HepG2 (cell line): Measurements from ENCODE around the gene RPL35A. TPM values are rescaled to one million over a fixed set of nuclear protein-coding genes. Genes with fewer than 3 reads are reported as not detected.
A peak's percentile ranks its signal among the peaks of the same experiment; 100 is the strongest.

Experiments used
- FOXP4 ChIP-seq: sonication (generic); formaldehyde crosslinking; IDR thresholded peaks from 2 replicates; pipeline ENCODE4 v1.4.0; 2020; ENCODE audit warnings: missing genetic modification reagents
- HINFP ChIP-seq: sonication (generic); formaldehyde crosslinking; IDR thresholded peaks from 2 replicates; pipeline ENCODE4 v1.4.0; 2020; ENCODE audit warnings: low read depth, mild to moderate bottlenecking, missing genetic modification reagents
- ISL2 ChIP-seq: sonication (generic); formaldehyde crosslinking; IDR thresholded peaks from 2 replicates; pipeline ENCODE4 v1.5.0; 2020; ENCODE audit warnings: missing genetic modification reagents
- JUN ChIP-seq: sonication (generic); formaldehyde crosslinking; IDR thresholded peaks from 2 replicates; pipeline ENCODE4 v1.4.0; 2020; ENCODE audit warnings: mild to moderate bottlenecking, missing genetic modification reagents
- NAIF1 ChIP-seq: sonication (generic); formaldehyde crosslinking; IDR thresholded peaks from 2 replicates; pipeline ENCODE4 v1.5.0; 2020; ENCODE audit warnings: mild to moderate bottlenecking, missing genetic modification reagents, borderline replicate concordance
- PAWR ChIP-seq: sonication (generic); formaldehyde crosslinking; IDR thresholded peaks from 2 replicates; pipeline ENCODE4 v1.4.0; 2020; ENCODE audit warnings: missing genetic modification reagents, mild to moderate bottlenecking, borderline replicate concordance
- REST ChIP-seq, 2 experiments: IDR thresholded peaks; 2 replicates each; pipeline ENCODE4 v1.6.1; 2011 to 2012; ENCODE audit warnings: low read length in 2 of 2, borderline replicate concordance in 1 of 2, low read depth in 1 of 2, mild to moderate bottlenecking in 1 of 2, moderate library complexity in 1 of 2
- SCMH1 ChIP-seq: sonication (generic); formaldehyde crosslinking; IDR thresholded peaks from 2 replicates; pipeline ENCODE4 v1.9.0; 2021; ENCODE audit warnings: missing genetic modification reagents, mild to moderate bottlenecking, borderline replicate concordance
- SP1 ChIP-seq, 2 experiments: fragments of 450-650 bp in 1 of 2; sonication (generic) in 1 of 2; formaldehyde crosslinking in 1 of 2; IDR thresholded peaks; 2 replicates each; pipeline versions ENCODE4 v1.4.0 to v1.6.1; 2016 to 2020; ENCODE audit warnings: missing genetic modification reagents in 1 of 2
- ZBED4 ChIP-seq: sonication (generic); formaldehyde crosslinking; IDR thresholded peaks from 2 replicates; pipeline ENCODE4 v1.4.0; 2020; ENCODE audit warnings: missing genetic modification reagents, borderline replicate concordance
- ZFAT ChIP-seq: sonication (generic); formaldehyde crosslinking; conservative IDR thresholded peaks from 2 replicates; pipeline ENCODE4 v1.8.1; 2023; ENCODE audit warnings: missing genetic modification reagents, inconsistent platforms
- ZNF710 ChIP-seq: sonication (generic); formaldehyde crosslinking; IDR thresholded peaks from 2 replicates; pipeline ENCODE4 v1.5.0; 2020; ENCODE audit warnings: mild to moderate bottlenecking, missing genetic modification reagents, borderline replicate concordance
- polyA plus RNA-seq, 8 experiments: library from polyadenylated mRNA; depleted of rRNA in 3 of 8; stranded (reverse) in 7 of 8; unstranded in 1 of 8; fragments of >200 nt; fragmentation: Illumina TruSeq in 4 of 8; extraction: Trizol in 4 of 8; gene quantifications; 2 replicates each; pipeline versions ENCODE4 v1.2.1 to v1.2.3, GENCODE V29; 2011 to 2016; ENCODE audit warnings: low read depth in 4 of 8, missing spikeins in 1 of 8, mixed read lengths in 1 of 8; ENCODE audit not compliant: insufficient read depth in 1 of 8
- total RNA-seq, 5 experiments: library from RNA; depleted of rRNA; stranded (reverse); fragments of >200 nt; fragmentation: Illumina TruSeq; extraction: Trizol; gene quantifications; 2 replicates each; pipeline ENCODE4 v1.2.3, GENCODE V29; 2016; ENCODE audit warnings: low read depth in 1 of 5

RPL35A gene
- total and polyA plus RNA-seq, 2 of the 13 experiments (the other 11 are each of a cell fraction or from before 2014, with no cell fraction given): 1,001 to 1,582 TPM

- TF ChIP-seq REST (IDR thresholded peaks at IDR 0.05; ENCODE audit: borderline replicate concordance in 1 of 2, low read depth in 1 of 2, low read length in 2 of 2): peak in 1 of 2 experiments; percentile 70; a peak in 1 of 4 replicates
- TF ChIP-seq ZBED4: 0 out of 2 replicates have a peak, but pooled peaks have one; percentile 32
- TF ChIP-seq FOXP4 (CRISPR knock-in tag): peak; percentile 53; the same call in 1 of the 2 replicates
- TF ChIP-seq HINFP (CRISPR knock-in tag): peak; percentile 45
- TF ChIP-seq NAIF1: peak; percentile 84; the same call in 1 of the 2 replicates
- TF ChIP-seq SP1 (IDR thresholded peaks at IDR 0.05): no peak
- TF ChIP-seq SP1 (CRISPR knock-in tag; IDR thresholded peaks at IDR 0.05): peak; percentile 50; the same call in 1 of the 2 replicates
- TF ChIP-seq ZFAT: no peak
- TF ChIP-seq SCMH1 (CRISPR knock-in tag): no peak
- TF ChIP-seq ISL2 (CRISPR knock-in tag): 0 out of 2 replicates have a peak, but pooled peaks have one; percentile 51
- 0 out of 2 replicates have a peak, but pooled peaks have one; percentile 19 for TF ChIP-seq PAWR (CRISPR knock-in tag)
- peak; percentile 91 for TF ChIP-seq ZNF710 (CRISPR knock-in tag)
- TF ChIP-seq JUN: 0 out of 2 replicates have a peak, but pooled peaks have one; percentile 28
These were observed at the start of gene RPL35A (continued) for GRCh38 chr3:197949778-197950676.
